H1 (cell line): Measurements from ENCODE around the gene MRPS5. TPM values are rescaled to one million over a fixed set of nuclear protein-coding genes. Genes with fewer than 3 reads are reported as not detected.

ENCODE experiments used
- ASH2L ChIP-seq: fragments of 200-600, 300-600 bp; sonication (generic); IDR thresholded peaks from one replicate; pipeline ENCODE4 v1.7.1; 2017; ENCODE audit warnings: low read length
- CHD7 ChIP-seq: fragments of 300-600 bp; sonication (generic); IDR thresholded peaks from 2 replicates; pipeline ENCODE4 v1.7.1; 2012; ENCODE audit warnings: low read length, moderate library complexity, mild to moderate bottlenecking, inconsistent platforms; ENCODE audit not compliant: insufficient replicate concordance
- CREB1 ChIP-seq: IDR thresholded peaks from 2 replicates; pipeline ENCODE4 v1.6.1; 2012; ENCODE audit warnings: inconsistent platforms
- polyA plus RNA-seq, 7 experiments: library from polyadenylated mRNA; depleted of rRNA in 3 of 7; stranded (reverse) in 5 of 7; unstranded in 2 of 7; fragments of >200 nt in 5 of 7; fragments of 200-250 nt in 2 of 7; gene quantifications; 1 replicate in 5 of 7; 2 replicates in 1 of 7; 4 replicates in 1 of 7; pipeline versions ENCODE4 v1.2.1 to v1.2.3, GENCODE V29; 2011 to 2013; ENCODE audit warnings: missing spikeins in 2 of 7, mixed read lengths in 2 of 7
- total RNA-seq: library from RNA; stranded (reverse); fragmentation: NEBNext Ultra II Directional; extraction: Animal tissue kit (Norgen Biotek cat#: 25700); gene quantifications from 2 replicates; pipeline ENCODE4 v1.2.1, GENCODE V29; 2021

The MRPS5 gene
- total and polyA plus RNA-seq, 2 of the 8 experiments (the other 6 are each of a cell fraction or from before 2014, with no cell fraction given) = 36.7 to 53.0 TPM

- TF ChIP-seq CREB1 = no peak
- no peak for TF ChIP-seq CHD7
- TF ChIP-seq ASH2L = no peak
Measured at GRCh38 chr2:95138702-95139101, 17.1 kb upstream of the MRPS5 start (continued).
